ENCODE measurements around the gene CATSPER4. TPM values are rescaled to one million over a fixed set of nuclear protein-coding genes. Genes with fewer than 3 reads are reported as not detected.

CATSPER4 gene
- total and polyA plus RNA-seq, 3 donors from 2014 or later, result 4.9 to 13.2 (median 8.2) TPM

GRCh38 chr1:26234644-26235370 lies 44.4 kb downstream of the CATSPER4 start:
- intact Hi-C loops (cut with DNase I; ENCODE audit: low total_unique reads), result no loop called here
- DNase-seq, result no peak

GRCh38 chr1:26237230-26237966 lies 47.0 kb downstream of the CATSPER4 start:
- Histone ChIP-seq H3K27ac (no peak overlapping the region), H3K4me1 (no peaks in the 10 kb centered on the region), H3K9me3 (no peaks in the 10 kb centered on the region), H3K4me3 (no peak overlapping the region), H3K27me3 (no peaks in the 10 kb centered on the region), H3K36me3 (ENCODE audit: low read depth, missing control alignments) (no peaks in the 10 kb centered on the region)
- no peak for TF ChIP-seq POLR2A (IDR thresholded peaks at IDR 0.05)
- no peak for TF ChIP-seq CTCF (IDR thresholded peaks at IDR 0.05)
- WGBS, 2 donors, result 75 to 76% methylated on average over 6 of the region's 6 CpGs
- intact Hi-C loops (cut with DNase I; ENCODE audit: low total_unique reads), result no loop called here
- no peak for DNase-seq

More at GRCh38 chr1:26234644-26235370, 44.4 kb downstream of the CATSPER4 start:
- H3K4me1 ChIP-seq, result no peaks in the 10 kb centered on the region
- no peaks in the 10 kb centered on the region for H3K36me3 ChIP-seq (ENCODE audit: low read depth, missing control alignments)
- no peaks in the 10 kb centered on the region for H3K9me3 ChIP-seq
- peak overlapping the region; percentile 67 to 69 for H3K4me3 ChIP-seq
- H3K27me3 ChIP-seq, result no peaks in the 10 kb centered on the region
- H3K27ac ChIP-seq, result peak overlapping the region; percentile 78 to 91
- TF ChIP-seq POLR2A (IDR thresholded peaks at IDR 0.05), result no peak
- no peak for TF ChIP-seq CTCF (IDR thresholded peaks at IDR 0.05)
- 2 to 6% methylated on average over 30 of the region's 30 CpGs for WGBS, 2 donors

GRCh38 chr1:26239936-26240335 lies 49.5 kb downstream of the CATSPER4 start:
- 73 to 80% methylated on average over 4 of the region's 4 CpGs for WGBS, 2 donors
- no peak for TF ChIP-seq POLR2A (IDR thresholded peaks at IDR 0.05)
- no peak for TF ChIP-seq CTCF (IDR thresholded peaks at IDR 0.05)
- Histone ChIP-seq H3K27ac (no peak overlapping the region), H3K4me1 (no peaks in the 10 kb centered on the region), H3K9me3 (no peaks in the 10 kb centered on the region), H3K4me3 (no peak overlapping the region), H3K27me3 (no peaks in the 10 kb centered on the region), H3K36me3 (ENCODE audit: low read depth, missing control alignments) (no peaks in the 10 kb centered on the region)
- intact Hi-C loops (cut with DNase I; ENCODE audit: low total_unique reads), result no loop called here
- no peak for DNase-seq

Other genes with a start within 250 kb of the CATSPER4 start
- 10 to 100 TPM; 14.5 to 24.1 TPM for gene PAFAH2, start 192.5 kb upstream of the CATSPER4 start, total RNA-seq
- gene PAFAH2, start 192.5 kb upstream of the CATSPER4 start, polyA plus RNA-seq (ENCODE audit: insufficient read depth, low read depth, low replicate concordance), result 18.9 TPM
- gene EXTL1, start 168.8 kb upstream of the CATSPER4 start, total RNA-seq, result 1 to 10 TPM; 1.3 to 2.8 TPM
- gene EXTL1, start 168.8 kb upstream of the CATSPER4 start, polyA plus RNA-seq (ENCODE audit: insufficient read depth, low read depth, low replicate concordance), result 1.3 TPM
- gene SLC30A2, start 144.5 kb upstream of the CATSPER4 start, total RNA-seq, result under 1 TPM; 0.24 to 0.87 TPM
- 1.0 TPM for gene SLC30A2, start 144.5 kb upstream of the CATSPER4 start, polyA plus RNA-seq (ENCODE audit: insufficient read depth, low read depth, low replicate concordance)
- under 1 TPM; 0.50 to 0.71 TPM for gene TRIM63, start 123.0 kb upstream of the CATSPER4 start, total RNA-seq
- 1.2 TPM for gene TRIM63, start 123.0 kb upstream of the CATSPER4 start, polyA plus RNA-seq (ENCODE audit: insufficient read depth, low read depth, low replicate concordance)
- gene PDIK1L, start 78.8 kb upstream of the CATSPER4 start, total RNA-seq, result 10 to 100 TPM in 1 of 2 donors, 1 to 10 TPM in 1; 9.9 to 11.7 TPM
- gene PDIK1L, start 78.8 kb upstream of the CATSPER4 start, polyA plus RNA-seq (ENCODE audit: insufficient read depth, low read depth, low replicate concordance), result 7.0 TPM
- 1 to 10 TPM; 1.8 to 3.2 TPM for gene FAM110D, start 31.5 kb upstream of the CATSPER4 start, total RNA-seq
- 1.3 TPM for gene FAM110D, start 31.5 kb upstream of the CATSPER4 start, polyA plus RNA-seq (ENCODE audit: insufficient read depth, low read depth, low replicate concordance)
- not detected for gene C1orf232, start 21.6 kb upstream of the CATSPER4 start, total RNA-seq
- not detected for gene C1orf232, start 21.6 kb upstream of the CATSPER4 start, polyA plus RNA-seq (ENCODE audit: insufficient read depth, low read depth, low replicate concordance)
- 10 to 100 TPM; 37.3 to 56.7 TPM for gene ZNF593, start 20.7 kb upstream of the CATSPER4 start, total RNA-seq
- gene ZNF593, start 20.7 kb upstream of the CATSPER4 start, polyA plus RNA-seq (ENCODE audit: insufficient read depth, low read depth, low replicate concordance), result 22.8 TPM
- 1 to 10 TPM in 1 of 2 donors, not detected in 1; 1.7 TPM for gene ZNF593OS, start 18.8 kb upstream of the CATSPER4 start, total RNA-seq
- gene ZNF593OS, start 18.8 kb upstream of the CATSPER4 start, polyA plus RNA-seq (ENCODE audit: insufficient read depth, low read depth, low replicate concordance), result 0.62 TPM
- gene CNKSR1, start 13.1 kb upstream of the CATSPER4 start, total RNA-seq, result 1 to 10 TPM; 7.6 to 9.6 TPM
- 2.7 TPM for gene CNKSR1, start 13.1 kb upstream of the CATSPER4 start, polyA plus RNA-seq (ENCODE audit: insufficient read depth, low read depth, low replicate concordance)
- 10 to 100 TPM; 52.1 to 61.8 TPM for gene CEP85, start 43.6 kb downstream of the CATSPER4 start, total RNA-seq
- 82.5 TPM for gene CEP85, start 43.6 kb downstream of the CATSPER4 start, polyA plus RNA-seq (ENCODE audit: insufficient read depth, low read depth, low replicate concordance)
- gene SH3BGRL3, start 89.5 kb downstream of the CATSPER4 start, total RNA-seq, result 10 to 100 TPM; 24.4 to 25.4 TPM
- gene SH3BGRL3, start 89.5 kb downstream of the CATSPER4 start, polyA plus RNA-seq (ENCODE audit: insufficient read depth, low read depth, low replicate concordance), result 76.6 TPM
- gene UBXN11, start 116.0 kb downstream of the CATSPER4 start, total RNA-seq, result 10 to 100 TPM; 39.7 to 51.7 TPM
- 65.9 TPM for gene UBXN11, start 116.0 kb downstream of the CATSPER4 start, polyA plus RNA-seq (ENCODE audit: insufficient read depth, low read depth, low replicate concordance)
- 1 to 10 TPM in 1 of 2 donors, not detected in 1; 3.0 TPM for gene CD52, start 127.4 kb downstream of the CATSPER4 start, total RNA-seq
- 23.8 TPM for gene CD52, start 127.4 kb downstream of the CATSPER4 start, polyA plus RNA-seq (ENCODE audit: insufficient read depth, low read depth, low replicate concordance)
- 1 to 10 TPM; 4.9 to 5.6 TPM for gene CRYBG2, start 163.5 kb downstream of the CATSPER4 start, total RNA-seq
- gene CRYBG2, start 163.5 kb downstream of the CATSPER4 start, polyA plus RNA-seq (ENCODE audit: insufficient read depth, low read depth, low replicate concordance), result 12.9 TPM
- gene ZNF683, start 182.1 kb downstream of the CATSPER4 start, total RNA-seq, result 10 to 100 TPM; 22.9 to 63.9 TPM
- 87.5 TPM for gene ZNF683, start 182.1 kb downstream of the CATSPER4 start, polyA plus RNA-seq (ENCODE audit: insufficient read depth, low read depth, low replicate concordance)
- gene LIN28A, start 220.2 kb downstream of the CATSPER4 start, total RNA-seq, result 1 to 10 TPM; 1.5 to 3.9 TPM
- gene LIN28A, start 220.2 kb downstream of the CATSPER4 start, polyA plus RNA-seq (ENCODE audit: insufficient read depth, low read depth, low replicate concordance), result 3.6 TPM
- gene DHDDS, start 241.7 kb downstream of the CATSPER4 start, total RNA-seq, result 10 to 100 TPM; 54.8 to 60.7 TPM
- gene DHDDS, start 241.7 kb downstream of the CATSPER4 start, polyA plus RNA-seq (ENCODE audit: insufficient read depth, low read depth, low replicate concordance), result 31.5 TPM

All from testis (tissue), 3 donors.